Activated CD4-positive, alpha-beta T cell treated with anti-CD3 and anti-CD28 coated beads, Interleukin-2, amount 50 U/mL, for 4 hours (primary cell): Measurements from ENCODE around the gene IQGAP2.
"Not testable (repeated sequence)": the region's sequence is repeated elsewhere in the genome, so short reads cannot be mapped to it uniquely, and the experiment has no call there.

Source experiments
- DNase-seq, 2 experiments: peaks; one replicate each; pipeline ENCODE4 v3.0.0-alpha.2; 2020

The IQGAP2 gene

GRCh38 chr5:76419597-76420298 is 16.7 kb downstream of the IQGAP2 start:
- DNase-seq, result no peak

GRCh38 chr5:76422227-76422626 is 19.1 kb downstream of the IQGAP2 start:
- no peak for DNase-seq

GRCh38 chr5:76422742-76423141 is 19.7 kb downstream of the IQGAP2 start:
- DNase-seq, result no peak

- no peak for DNase-seq
Measured at GRCh38 chr5:76425146-76425545, 22.1 kb downstream of the IQGAP2 start.

- DNase-seq, result no peak
Measured at GRCh38 chr5:76425928-76426804, 23.1 kb downstream of the IQGAP2 start.

GRCh38 chr5:76427206-76428140 is 24.4 kb downstream of the IQGAP2 start:
- DNase-seq, result no peak

GRCh38 chr5:76428550-76428949 is 25.5 kb downstream of the IQGAP2 start:
- not testable (repeated sequence) for DNase-seq

GRCh38 chr5:76433261-76433660 is 30.2 kb downstream of the IQGAP2 start:
- no peak for DNase-seq

GRCh38 chr5:76437507-76437906 is 34.4 kb downstream of the IQGAP2 start:
- DNase-seq, result not testable (repeated sequence)

GRCh38 chr5:76438025-76438424 is 34.9 kb downstream of the IQGAP2 start:
- DNase-seq, result no peak

- DNase-seq, result no peak
Measured at GRCh38 chr5:76439201-76439600, 36.1 kb downstream of the IQGAP2 start.

- no peak for DNase-seq
Measured at GRCh38 chr5:76439929-76440328, 36.8 kb downstream of the IQGAP2 start.

GRCh38 chr5:76441101-76441500 is 38.0 kb downstream of the IQGAP2 start:
- no peak for DNase-seq

- DNase-seq, result no peak
Measured at GRCh38 chr5:76441890-76442673, 39.0 kb downstream of the IQGAP2 start.

- DNase-seq, result no peak
Measured at GRCh38 chr5:76443066-76443800, 40.1 kb downstream of the IQGAP2 start.

GRCh38 chr5:76445063-76445462 is 42.0 kb downstream of the IQGAP2 start:
- DNase-seq, result no peak

GRCh38 chr5:76445830-76446229 is 42.7 kb downstream of the IQGAP2 start:
- DNase-seq, result no peak

- no peak for DNase-seq
Measured at GRCh38 chr5:76446776-76447175, 43.7 kb downstream of the IQGAP2 start.

- no peak for DNase-seq
Measured at GRCh38 chr5:76449606-76450005, 46.5 kb downstream of the IQGAP2 start.

GRCh38 chr5:76450054-76450453 is 47.0 kb downstream of the IQGAP2 start:
- DNase-seq, result no peak

- no peak for DNase-seq
Measured at GRCh38 chr5:76451031-76451701, 48.1 kb downstream of the IQGAP2 start.
